Mononuclear cell (primary cell): ENCODE data around the gene LEFTY1. TPM values are rescaled to one million over a fixed set of nuclear protein-coding genes. Genes with fewer than 3 reads are reported as not detected.
"Not testable (repeated sequence)": the region's sequence is repeated elsewhere in the genome, so short reads cannot be mapped to it uniquely, and the experiment has no call there.

Experiments used
- H3K27me3 ChIP-seq: 2 replicates; pipeline ENCODE4 v1.6.0; 2011; ENCODE audit warnings: low read length, control low read depth; ENCODE audit not compliant: insufficient read depth
- H3K4me1 ChIP-seq: 2 replicates; pipeline ENCODE4 v1.5.1; 2011; ENCODE audit warnings: mild to moderate bottlenecking, low read length, control low read depth; ENCODE audit not compliant: insufficient read depth
- H3K4me3 ChIP-seq: 2 replicates; pipeline ENCODE4 v1.5.1; 2011; ENCODE audit warnings: mild to moderate bottlenecking, low read length, moderate library complexity
- H3K9me3 ChIP-seq: 2 replicates; pipeline ENCODE4 v1.5.1; 2011; ENCODE audit warnings: low read depth, mild to moderate bottlenecking, control low read depth, low read length
- total RNA-seq: library from RNA; depleted of rRNA; stranded (reverse); fragments of >200 nt; gene quantifications from one replicate; pipeline ENCODE4 v1.2.3, GENCODE V29; 2012

Gene LEFTY1
- total RNA-seq, 1 donor, result 0.84 TPM

DNA sequence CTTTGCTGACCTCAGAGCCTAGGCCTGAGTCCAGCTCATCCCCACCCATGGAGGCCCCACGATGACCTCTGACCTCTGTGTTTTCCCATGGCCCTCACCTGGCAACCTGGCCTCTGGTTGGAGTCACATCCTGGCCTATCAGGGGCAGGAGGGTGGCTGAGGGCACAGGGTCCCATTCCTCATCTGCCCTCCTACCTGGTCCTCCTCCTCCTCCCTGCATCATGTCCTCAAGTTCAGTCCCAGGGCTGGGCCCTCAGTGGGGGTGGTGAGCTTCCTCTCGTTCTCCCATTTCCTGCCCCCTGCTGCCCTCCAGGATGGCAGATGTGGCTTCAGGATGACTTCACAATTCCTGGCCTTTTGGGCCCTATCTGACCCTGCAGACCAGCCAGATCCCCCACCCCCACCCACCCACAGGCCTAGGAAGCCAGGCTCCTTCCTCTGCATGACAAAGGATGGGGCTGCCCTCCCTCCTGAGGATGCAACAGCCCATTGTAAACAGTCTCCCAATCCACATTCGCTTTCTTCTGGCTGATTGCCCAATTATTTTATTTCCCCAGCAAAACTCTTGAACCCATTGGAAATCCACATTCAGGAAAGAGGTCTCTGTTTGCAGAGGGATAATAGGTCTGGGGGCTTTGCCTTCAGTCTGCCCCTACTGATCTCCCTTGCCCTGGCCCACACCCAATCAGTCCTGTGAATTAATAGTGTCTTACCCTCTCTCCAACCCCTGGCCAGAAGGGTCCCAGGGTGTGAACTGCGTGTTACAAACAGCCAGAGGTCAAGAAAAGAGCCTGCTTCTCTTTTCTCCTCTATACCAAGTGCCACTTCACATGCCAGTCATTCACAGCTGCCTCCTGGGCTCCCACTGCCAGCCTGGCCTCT is 10.3 kb upstream of the LEFTY1 start:
- no peaks in the 10 kb centered on the region for H3K9me3 ChIP-seq
- peaks cover 34% of the 10 kb centered on the region for H3K4me1 ChIP-seq
- no peak overlapping the region for H3K4me3 ChIP-seq
- no peaks in the 10 kb centered on the region for H3K27me3 ChIP-seq

DNA sequence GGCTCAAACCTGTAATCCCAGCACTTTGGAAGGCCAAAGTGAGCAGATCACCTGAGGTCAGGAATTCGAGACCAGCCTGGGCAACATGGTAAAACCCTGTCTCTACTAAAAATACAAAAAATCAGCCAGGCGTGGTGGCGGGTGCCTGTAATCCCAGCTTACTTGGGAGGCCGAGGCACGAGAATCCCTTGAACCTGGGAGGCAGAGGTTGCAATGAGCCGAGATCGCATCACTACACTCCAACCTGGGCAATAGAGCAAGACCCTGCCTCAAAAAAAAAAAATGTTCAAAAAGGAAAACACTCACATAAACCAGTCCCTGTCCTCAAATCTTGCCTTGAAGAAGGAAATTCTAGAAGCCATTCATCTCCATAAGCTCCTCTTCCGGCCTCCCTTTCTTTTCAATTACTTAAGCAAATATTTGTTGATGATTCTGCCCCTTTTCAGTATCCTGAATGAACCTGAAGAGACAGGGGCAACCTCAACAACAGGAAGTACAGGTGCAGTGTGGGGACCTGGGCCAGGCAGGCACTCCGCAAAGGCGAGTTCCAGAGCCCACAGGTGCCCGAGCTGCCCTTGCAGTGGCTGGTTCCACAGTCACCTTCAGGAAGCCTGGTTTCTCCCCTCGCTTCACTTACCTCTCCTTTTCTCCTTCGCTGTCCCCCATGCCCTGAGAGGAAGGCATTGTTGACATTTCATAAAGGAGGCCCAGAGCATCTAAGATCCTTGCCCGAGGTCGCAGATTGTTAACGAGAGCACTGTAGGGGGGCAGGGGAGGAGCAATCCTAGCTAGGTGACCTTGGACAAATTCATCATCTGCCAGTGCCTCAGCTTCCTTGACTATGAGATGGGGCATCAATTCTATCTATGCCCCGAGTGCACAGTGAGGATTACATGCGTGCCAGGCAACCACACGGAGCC is 8.9 kb upstream of the LEFTY1 start:
- Histone ChIP-seq H3K27me3 (no peaks in the 10 kb centered on the region), H3K9me3 (no peaks in the 10 kb centered on the region), H3K4me1 (peaks cover 34% of the 10 kb centered on the region), H3K4me3 (no peak overlapping the region)

DNA sequence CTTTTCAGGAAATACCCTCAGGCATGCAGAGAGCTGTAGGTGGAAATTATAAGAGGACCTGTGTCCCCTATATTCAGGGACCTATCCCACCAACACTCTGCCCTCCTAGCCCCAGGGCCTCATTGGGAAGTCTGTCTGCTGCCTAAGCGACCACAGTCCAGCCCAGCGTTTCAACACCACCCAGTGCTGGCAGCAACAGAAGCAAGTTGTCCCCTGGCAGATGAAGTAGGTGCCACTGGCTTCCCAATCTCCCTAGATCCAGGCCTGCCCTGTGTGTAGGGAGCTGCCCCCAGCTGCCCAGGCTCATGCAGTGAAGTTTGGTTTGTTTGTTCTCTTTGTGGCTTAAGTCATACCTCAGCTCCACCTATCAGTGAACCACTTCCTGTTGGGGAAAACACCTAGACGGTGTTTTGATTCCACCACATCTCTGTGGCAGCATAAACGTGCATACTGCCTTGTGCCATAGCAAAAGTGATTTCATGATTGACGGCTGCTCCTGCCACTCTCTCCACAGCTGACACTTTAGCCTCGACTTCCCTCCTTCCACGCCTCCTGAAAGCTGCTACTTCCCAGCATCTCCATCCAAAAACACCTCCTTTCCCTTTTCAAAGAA is 8.1 kb upstream of the LEFTY1 start:
- no peaks in the 10 kb centered on the region for H3K27me3 ChIP-seq
- H3K9me3 ChIP-seq, result no peaks in the 10 kb centered on the region
- peaks cover 34% of the 10 kb centered on the region for H3K4me1 ChIP-seq
- no peak overlapping the region for H3K4me3 ChIP-seq

DNA sequence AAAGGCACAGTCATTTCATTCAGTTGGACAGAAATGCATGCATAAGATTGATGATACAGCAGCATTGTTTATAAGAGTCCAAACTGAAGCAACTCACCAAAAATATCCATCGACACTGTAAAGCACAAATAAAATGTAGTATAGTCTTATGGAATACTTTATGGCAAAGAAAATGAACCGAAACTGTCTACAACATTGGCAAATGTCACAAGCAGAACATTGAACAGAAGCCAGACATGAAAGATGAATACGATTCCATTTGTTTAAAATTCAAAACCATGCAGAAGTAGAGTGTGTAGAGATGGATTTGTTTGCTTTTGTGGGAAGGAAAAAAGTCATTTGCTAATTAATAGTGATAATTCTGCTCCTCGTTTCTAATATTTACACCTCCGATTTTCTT is 7.5 kb upstream of the LEFTY1 start:
- Histone ChIP-seq H3K27me3 (no peaks in the 10 kb centered on the region), H3K4me3 (no peak overlapping the region), H3K4me1 (peaks cover 34% of the 10 kb centered on the region), H3K9me3 (no peaks in the 10 kb centered on the region)

DNA sequence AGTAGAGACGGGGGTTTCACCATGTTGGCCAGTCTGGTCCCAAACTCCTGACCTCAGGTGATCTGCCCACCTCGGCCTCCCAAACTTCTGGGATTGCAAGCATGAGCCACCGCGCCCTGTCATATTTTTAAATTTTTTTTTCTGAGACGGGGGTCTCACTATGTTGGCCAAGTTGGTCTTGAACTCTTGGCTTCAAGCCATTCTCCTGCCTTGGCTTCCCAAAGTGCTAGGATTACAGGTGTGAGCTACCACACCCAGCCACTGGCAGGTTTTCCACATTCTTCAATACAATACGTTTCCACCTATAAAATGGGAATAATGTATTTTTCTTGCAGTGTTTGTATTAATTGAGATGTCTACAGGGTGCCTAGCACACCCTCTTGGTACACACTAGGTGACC is 3.4 kb upstream of the LEFTY1 start:
- no peaks in the 10 kb centered on the region for H3K9me3 ChIP-seq
- no peaks in the 10 kb centered on the region for H3K27me3 ChIP-seq
- H3K4me1 ChIP-seq, result peaks cover 16% of the 10 kb centered on the region
- no peak overlapping the region for H3K4me3 ChIP-seq

DNA sequence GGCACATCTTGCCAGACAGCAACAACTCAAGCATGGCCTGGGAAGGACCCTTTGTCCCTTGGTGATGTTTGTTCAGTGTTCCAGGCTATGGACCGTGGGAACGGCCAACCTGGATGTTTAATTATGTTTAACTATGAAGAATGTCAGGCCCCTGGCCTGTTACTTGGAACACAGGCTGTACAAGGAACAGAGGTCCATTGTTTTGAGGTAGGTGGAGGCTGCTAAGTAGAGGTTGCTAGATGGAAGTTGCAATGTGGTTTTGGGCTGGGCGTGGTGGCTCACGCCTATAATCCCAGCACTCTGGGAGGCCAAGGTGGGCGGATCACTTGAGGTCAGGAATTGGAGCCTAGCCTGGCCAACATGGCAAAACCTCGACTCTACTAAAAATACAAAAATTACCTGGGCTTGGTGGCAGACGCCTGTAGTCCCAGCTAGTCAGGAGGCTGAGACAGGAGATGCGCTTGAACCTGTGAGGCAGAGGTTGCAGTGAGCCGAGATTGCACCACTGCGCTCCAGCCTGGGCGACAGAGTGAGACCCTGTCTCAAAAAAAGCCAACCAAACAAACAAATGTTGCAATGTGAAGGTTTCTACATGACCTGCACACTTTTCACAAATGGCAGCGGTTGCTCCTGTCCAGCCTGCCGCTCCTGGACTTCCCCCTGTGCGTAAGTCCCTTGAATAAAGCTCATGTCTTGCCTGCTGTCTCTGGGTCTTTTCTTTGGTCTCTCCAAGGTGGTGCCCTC is 2.5 kb upstream of the LEFTY1 start:
- peaks cover 8% of the 10 kb centered on the region for H3K4me1 ChIP-seq
- H3K9me3 ChIP-seq, result no peaks in the 10 kb centered on the region
- no peak overlapping the region for H3K4me3 ChIP-seq
- H3K27me3 ChIP-seq, result no peaks in the 10 kb centered on the region

DNA sequence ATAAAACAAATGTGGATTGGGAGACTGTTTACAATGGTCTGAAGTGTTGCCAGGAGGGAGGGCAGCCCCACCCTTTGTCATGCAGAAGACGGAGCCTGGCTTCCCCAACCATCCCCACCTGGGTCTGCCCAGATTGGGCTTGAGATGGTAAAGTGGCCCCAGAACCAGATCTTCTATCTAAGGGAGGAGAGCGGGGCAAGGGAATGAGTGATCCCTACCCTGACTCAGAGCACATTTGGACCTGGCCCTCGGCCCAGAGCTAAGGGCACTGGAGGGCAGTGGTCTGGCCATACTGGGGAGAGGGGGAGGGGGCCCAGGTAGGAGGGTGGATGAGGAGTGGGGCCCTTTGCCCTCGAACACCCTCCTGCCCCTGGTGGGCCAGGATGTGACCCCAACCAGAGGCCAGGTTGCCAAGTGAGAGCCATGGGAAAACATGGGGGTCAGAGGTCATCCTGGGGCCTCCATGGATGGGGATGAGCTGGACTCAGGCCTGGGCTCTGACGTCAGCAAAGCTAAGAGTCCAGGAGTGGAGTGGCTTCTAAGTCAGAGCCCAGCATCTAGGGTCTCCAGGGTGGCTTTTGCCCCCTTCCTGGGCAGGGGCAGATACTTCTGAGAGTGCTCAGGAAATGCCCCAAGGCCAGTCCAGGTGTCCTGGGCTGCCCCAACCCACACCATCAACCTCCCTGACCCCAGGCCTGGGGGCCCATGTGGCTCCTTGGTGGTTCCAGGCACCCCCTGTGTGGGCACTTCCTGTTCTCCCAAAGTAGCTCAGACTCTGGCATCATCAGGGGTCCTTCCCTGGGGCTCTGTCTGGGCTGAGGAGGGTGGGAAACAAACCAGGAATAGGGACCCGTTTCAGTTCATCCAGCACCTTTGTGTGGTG is 1.6 kb upstream of the LEFTY1 start:
- no peaks in the 10 kb centered on the region for H3K27me3 ChIP-seq
- no peak overlapping the region for H3K4me3 ChIP-seq

DNA sequence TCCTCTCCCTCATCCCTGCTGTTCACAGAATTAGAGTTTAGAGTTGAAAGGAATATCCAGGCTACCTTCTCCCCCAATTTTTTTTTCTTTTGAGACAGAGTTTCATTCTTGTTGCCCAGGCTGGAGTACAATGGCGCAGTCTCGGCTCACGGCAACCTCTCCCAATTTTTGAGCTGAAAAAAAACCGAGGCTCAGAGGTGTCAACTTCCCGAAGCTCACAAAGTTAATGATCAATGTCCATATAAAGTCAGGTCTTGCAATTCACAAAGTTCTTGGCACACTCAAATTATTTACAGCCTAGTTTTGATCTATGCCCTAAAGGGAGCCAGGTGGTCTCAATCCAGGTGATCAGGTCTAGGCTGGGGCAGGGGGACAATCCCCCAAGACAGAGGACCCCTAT is 797 bp upstream of the LEFTY1 start:
- Histone ChIP-seq H3K4me1 (peaks cover 5% of the 10 kb centered on the region), H3K9me3 (no peaks in the 10 kb centered on the region), H3K4me3 (no peak overlapping the region), H3K27me3 (no peaks in the 10 kb centered on the region)

More for the DNA sequence above, 1.6 kb upstream of the LEFTY1 start:
- no peaks in the 10 kb centered on the region for H3K9me3 ChIP-seq
- H3K4me1 ChIP-seq, result no peaks in the 10 kb centered on the region

DNA sequence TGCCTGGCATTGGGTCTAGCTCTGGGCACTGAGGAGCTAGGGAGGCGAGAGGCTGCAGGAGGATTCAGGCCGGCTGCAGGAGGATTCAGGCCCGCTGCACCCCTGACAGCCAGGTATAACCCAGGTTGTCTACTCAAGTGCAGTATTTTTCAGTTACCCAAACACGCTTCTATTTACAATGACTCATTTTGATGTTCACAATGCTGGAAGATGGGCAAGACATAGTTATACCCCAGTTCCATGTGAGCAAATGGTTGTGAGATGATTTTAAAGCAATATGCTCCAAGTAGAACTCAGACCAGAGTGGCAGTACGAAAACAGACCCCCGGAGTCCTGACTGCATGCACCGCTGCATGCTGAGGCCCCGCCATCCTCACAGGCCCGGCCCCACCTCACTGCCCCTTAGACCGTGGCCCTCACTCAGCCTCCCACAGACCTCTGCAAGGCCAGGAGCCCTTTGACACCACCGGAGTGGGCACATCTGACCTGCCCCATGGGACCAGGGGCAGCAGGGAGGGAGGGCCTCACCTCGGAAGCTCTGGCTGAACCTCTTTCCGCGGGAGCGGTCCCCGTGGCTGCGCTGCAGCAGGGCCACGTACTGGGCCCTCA is 553 bp downstream of the LEFTY1 start:
- no peak overlapping the region for H3K4me3 ChIP-seq
- H3K9me3 ChIP-seq, result no peaks in the 10 kb centered on the region
- peaks cover 11% of the 10 kb centered on the region for H3K4me1 ChIP-seq
- H3K27me3 ChIP-seq, result no peaks in the 10 kb centered on the region

DNA sequence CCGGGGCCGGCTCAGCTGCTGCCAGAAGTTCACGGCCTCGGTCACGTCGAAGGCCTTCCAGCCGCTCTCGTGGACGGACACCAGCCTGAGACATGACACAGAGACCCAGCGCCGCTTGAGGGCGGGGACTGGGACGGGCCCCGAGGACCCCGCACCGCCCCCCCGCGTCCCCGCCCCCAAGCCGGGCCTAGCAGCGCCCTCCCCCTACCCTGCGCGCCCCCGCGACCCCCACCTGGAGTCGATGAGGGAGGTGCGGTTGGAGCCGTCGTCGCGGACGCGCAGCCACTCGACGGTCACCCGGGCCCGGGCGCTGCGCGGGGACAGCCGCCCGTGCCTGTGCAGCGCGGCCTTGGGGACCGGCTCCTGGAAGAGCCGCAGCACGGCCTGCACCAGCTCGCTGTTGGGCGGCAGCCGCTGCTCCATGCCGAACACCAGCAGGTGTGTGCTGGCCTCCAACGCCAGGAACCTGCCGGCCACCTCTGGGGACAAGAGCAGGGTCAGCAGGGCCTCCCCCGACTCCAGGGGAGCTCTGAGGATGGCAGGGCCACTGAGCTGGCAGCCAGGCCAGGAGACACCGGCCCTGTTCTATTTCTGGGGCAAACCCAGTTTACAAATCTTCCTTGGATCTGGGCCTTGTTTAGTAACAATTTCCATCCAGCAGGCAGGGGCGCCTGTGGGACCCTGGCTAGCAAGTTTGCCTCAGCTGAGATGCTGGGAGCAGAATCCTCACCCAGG is 1.2 kb downstream of the LEFTY1 start:
- H3K9me3 ChIP-seq, H3K4me3 ChIP-seq, H3K27me3 ChIP-seq: not testable (repeated sequence)
- peaks cover 16% of the 10 kb centered on the region for H3K4me1 ChIP-seq

DNA sequence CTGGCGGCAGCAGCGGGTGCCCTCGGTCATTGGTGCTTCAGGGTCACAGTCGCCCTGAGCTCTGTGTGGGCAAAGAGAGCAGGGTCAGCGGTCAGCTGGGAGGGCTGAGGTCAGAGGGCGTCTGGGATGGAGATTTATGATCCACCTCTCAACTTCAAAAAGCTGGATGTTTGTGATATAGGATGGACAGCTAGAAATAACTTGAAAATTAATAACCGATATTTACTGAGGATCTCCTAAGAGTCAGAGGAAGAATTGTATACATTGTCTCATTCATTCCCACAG is 2.0 kb downstream of the LEFTY1 start:
- peaks cover 16% of the 10 kb centered on the region for H3K4me1 ChIP-seq
- H3K27me3 ChIP-seq, result no peaks in the 10 kb centered on the region
- H3K4me3 ChIP-seq, result no peak overlapping the region
- H3K9me3 ChIP-seq, result no peaks in the 10 kb centered on the region

DNA sequence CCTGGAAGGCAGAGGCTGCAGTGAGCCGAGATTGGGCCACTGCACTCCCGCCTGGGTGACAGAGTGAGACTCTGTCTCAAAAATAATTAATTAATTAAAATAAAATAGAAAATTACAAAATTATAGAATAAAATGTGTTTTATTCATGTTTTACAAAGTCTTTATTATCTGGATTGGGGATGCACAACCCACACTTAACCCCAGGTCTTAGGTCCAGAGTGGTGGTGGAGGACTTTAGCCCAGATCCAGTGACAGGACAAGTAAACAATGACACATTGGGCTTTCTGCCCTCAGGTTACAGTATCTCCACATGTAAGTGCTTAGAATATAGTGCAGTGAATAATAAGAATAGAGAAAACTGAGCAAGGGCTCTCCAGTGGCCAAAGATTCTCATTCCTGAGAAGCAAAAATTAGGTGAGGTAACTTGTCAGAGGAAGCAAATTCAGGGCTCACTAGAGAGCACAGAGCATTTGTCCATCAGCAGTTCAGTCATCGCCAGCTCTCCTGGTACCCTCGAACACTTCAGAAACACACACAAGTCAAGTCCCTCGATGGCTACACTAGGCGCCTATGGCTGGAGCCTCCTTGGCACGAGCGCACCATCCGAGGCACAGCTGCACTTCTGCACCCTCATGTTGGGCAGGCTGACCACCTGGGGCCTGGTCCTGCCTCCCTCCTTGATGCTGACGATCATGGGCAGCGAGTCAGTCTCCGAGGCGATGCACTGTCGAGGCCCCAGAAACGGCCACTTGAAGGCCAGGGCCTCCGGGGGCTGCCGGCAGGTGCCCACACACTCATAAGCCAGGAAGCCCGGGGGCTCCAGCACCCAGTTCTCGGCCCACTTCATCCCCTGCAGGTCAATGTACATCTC is 2.6 kb downstream of the LEFTY1 start:
- Histone ChIP-seq H3K4me3 (no peak overlapping the region), H3K27me3 (no peaks in the 10 kb centered on the region), H3K9me3 (no peaks in the 10 kb centered on the region), H3K4me1 (peaks cover 17% of the 10 kb centered on the region)
